Mononuclear cell (primary cell): ENCODE measurements around the gene GRAMD2A. TPM values are rescaled to one million over a fixed set of nuclear protein-coding genes. Genes with fewer than 3 reads are reported as not detected.

ENCODE experiments used
- H3K27me3 ChIP-seq: 2 replicates; pipeline ENCODE4 v1.6.0; 2011; ENCODE audit warnings: low read length, control low read depth; ENCODE audit not compliant: insufficient read depth
- H3K4me1 ChIP-seq: 2 replicates; pipeline ENCODE4 v1.5.1; 2011; ENCODE audit warnings: mild to moderate bottlenecking, low read length, control low read depth; ENCODE audit not compliant: insufficient read depth
- H3K4me3 ChIP-seq: 2 replicates; pipeline ENCODE4 v1.5.1; 2011; ENCODE audit warnings: mild to moderate bottlenecking, low read length, moderate library complexity
- H3K9me3 ChIP-seq: 2 replicates; pipeline ENCODE4 v1.5.1; 2011; ENCODE audit warnings: low read depth, mild to moderate bottlenecking, control low read depth, low read length
- total RNA-seq: library from RNA; depleted of rRNA; stranded (reverse); fragments of >200 nt; gene quantifications from one replicate; pipeline ENCODE4 v1.2.3, GENCODE V29; 2012

The GRAMD2A gene
- total RNA-seq, 1 donor: not detected

DNA sequence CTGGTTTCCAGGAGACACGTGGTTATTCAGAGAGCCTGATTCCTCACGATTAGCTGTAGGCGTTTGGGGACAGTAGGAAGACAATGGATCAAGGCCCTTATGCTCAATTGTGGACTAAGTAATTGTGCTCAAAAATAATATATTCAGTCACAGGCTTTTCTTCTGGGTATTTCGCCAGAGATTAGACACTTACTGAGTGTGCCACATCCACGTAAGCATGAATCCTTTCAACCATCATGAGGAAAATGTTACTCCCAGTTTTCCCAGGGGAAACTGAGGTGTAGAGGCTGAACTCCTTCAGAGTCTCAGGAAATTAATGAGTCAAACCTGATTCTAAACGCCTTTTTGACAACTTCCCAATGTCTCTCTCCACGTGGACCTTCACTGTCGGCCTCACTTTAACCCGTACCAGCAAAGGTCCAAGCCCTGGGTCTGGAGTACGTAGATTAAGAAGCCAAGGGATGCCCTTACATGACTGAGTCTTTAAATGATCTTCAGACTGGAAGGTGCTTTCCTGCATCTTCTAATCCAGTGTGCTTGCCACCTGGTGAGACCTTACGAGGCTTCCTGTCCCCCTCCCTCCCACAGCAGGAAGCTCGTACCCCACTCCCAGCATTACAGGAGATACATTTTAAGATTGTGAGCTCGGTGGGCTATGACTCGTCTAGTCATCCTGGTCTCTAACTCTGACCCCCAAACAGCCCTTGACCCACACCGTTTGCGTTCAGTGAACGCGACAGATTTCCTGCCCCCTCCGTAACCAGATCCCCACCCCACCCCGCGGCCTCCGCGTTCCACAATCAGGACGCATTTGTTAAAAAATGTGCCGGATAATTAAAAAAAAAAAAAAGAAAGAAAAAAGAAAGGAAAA is 31.7 kb upstream of the GRAMD2A start:
- Histone ChIP-seq H3K4me1 (peaks cover 77% of the 10 kb centered on the region), H3K4me3 (peak overlapping the region; percentile 88), H3K9me3 (no peaks in the 10 kb centered on the region), H3K27me3 (no peaks in the 10 kb centered on the region)

DNA sequence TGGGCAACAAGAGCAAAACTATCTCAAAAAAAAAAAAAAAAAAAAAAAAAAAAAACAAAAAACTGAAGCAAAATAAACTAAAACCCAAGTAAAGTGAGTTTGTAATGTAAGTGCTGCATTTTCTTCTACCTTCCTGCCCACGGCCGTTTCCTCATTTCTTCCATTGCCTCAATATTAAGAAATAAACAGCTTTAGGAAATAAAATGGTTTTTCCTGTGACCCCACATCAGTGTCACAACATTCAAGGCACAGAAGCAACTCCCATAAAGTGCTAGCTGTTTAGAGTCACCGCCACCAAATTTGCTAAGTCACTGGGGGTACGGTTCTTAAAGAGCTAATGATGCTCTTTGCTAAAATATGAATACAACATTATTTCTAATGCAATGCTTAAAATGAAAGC is 30.1 kb upstream of the GRAMD2A start:
- peak overlapping the region; percentile 88 for H3K4me3 ChIP-seq
- no peaks in the 10 kb centered on the region for H3K27me3 ChIP-seq
- H3K9me3 ChIP-seq: no peaks in the 10 kb centered on the region
- H3K4me1 ChIP-seq: peaks cover 77% of the 10 kb centered on the region

DNA sequence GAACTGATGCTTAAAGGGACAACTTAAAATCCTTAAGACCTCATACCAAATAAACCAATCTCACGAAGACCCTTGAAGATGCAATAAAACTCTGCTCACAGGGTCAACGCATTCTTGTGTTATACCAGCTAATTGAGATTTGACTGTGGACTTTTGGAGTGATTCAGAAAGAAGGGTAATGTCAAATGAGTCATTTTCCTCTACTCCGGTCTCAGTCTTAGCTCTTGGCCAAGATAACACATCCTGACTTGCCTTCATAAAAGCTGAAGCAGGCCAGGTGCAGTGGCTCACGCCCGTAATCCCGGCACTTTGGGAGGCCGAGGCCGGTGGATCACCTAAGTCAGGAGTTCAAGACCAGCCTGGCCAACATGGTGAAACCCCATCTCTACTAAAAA is 29.6 kb upstream of the GRAMD2A start:
- Histone ChIP-seq H3K9me3 (no peaks in the 10 kb centered on the region), H3K4me3 (no peak overlapping the region), H3K27me3 (no peaks in the 10 kb centered on the region), H3K4me1 (peaks cover 77% of the 10 kb centered on the region)

DNA sequence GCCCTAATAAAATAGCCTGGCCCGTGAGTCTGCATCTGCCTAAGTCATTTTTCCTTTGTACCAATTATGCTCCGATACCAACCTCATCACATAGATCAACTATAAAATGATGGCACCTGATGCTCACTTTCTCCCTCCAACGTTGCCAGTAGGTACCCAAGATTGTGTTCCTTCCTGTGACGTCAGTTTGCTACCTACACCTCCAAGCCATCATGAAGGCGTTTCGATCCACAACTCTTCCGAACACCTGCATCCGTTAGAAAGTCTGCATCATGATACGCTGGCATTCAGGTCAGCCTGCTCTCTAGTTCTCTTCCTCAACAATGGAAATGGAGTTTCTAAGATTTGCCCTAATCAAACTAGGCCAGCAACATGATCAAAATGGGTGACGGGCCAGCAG is 25.7 kb upstream of the GRAMD2A start:
- H3K9me3 ChIP-seq: no peaks in the 10 kb centered on the region
- H3K4me1 ChIP-seq: peaks cover 80% of the 10 kb centered on the region
- no peak overlapping the region for H3K4me3 ChIP-seq
- H3K27me3 ChIP-seq: no peaks in the 10 kb centered on the region

DNA sequence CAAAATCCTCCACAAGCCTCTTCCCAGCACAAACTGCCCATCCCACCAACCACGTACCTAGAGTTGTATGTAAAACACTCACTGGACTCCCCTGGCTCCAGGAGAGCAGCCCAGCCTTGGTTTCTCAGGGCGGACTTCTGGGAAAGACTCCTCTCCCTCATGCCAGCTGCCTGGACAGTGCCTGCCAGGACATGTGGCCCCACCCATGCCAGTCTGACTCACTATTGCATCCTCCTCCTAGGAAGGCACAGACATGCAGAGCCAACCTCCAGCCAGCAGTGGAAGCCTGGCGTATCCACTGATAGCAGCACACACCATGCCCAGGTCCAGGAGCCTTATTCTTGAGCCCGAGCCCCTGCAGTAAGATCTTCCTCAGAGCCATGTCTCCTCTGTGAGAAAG is 24.8 kb upstream of the GRAMD2A start:
- H3K9me3 ChIP-seq: no peaks in the 10 kb centered on the region
- H3K4me3 ChIP-seq: no peak overlapping the region
- no peaks in the 10 kb centered on the region for H3K27me3 ChIP-seq
- H3K4me1 ChIP-seq: peaks cover 71% of the 10 kb centered on the region

DNA sequence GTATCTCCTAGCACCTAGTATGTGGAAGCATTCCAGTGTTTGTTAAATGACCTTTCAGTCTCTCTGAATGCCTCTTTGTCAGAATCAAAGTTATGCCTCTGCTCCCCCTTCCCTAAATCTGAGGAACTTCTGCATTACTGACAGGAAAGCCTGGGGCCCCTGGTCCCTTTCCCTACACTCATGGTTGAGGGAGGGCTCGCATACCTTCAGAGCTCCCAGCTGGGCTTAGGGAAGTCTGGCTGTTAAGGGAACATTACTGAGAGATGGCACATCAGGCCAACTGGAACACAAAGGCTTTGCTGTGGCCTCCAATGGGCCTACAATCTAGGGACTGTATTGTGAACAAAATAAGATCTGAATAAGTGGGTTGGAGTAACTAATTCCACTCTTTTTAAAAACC is 23.1 kb upstream of the GRAMD2A start:
- Histone ChIP-seq H3K27me3 (no peaks in the 10 kb centered on the region), H3K9me3 (no peaks in the 10 kb centered on the region), H3K4me1 (peaks cover 54% of the 10 kb centered on the region), H3K4me3 (no peak overlapping the region)

DNA sequence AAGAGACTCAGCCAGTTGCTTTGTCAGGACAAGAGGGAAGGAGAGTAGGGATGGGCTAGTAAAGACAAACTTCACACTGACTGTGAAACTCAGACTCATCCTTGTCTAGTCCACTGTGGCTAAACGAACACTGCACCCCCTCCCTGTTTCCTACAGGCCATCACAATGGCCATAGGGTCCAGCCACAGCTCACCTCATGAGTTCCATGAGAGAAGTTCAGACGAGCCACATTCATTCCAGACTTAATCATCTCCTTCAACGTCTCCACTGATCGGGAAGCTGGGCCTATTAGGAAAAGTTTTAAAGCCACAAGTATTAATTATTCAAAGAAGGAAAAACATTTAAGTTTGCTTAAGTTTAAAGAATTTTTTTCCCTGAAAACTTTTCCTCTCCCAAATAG is 19.6 kb upstream of the GRAMD2A start:
- H3K9me3 ChIP-seq: no peaks in the 10 kb centered on the region
- H3K4me3 ChIP-seq: no peak overlapping the region
- peaks cover 24% of the 10 kb centered on the region for H3K4me1 ChIP-seq
- no peaks in the 10 kb centered on the region for H3K27me3 ChIP-seq

DNA sequence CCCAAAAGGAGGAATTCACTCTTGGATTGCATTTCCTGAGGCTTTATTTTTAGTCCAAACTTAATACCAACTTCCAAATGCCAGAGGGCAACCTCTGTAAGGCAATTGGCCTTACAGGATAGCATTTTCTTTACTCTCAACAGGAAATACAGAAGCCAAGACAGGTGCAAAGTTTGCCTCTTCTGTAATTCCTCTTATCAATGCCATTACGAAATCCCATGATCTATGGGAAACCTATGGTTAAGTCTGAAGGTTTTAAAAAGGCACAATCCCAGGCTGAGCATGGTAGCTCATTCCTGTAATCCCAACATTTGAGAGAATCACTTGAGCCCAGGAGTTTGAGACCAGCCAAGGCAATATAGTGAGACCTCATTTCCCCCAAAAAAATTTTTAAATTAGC is 18.5 kb upstream of the GRAMD2A start:
- no peak overlapping the region for H3K4me3 ChIP-seq
- H3K9me3 ChIP-seq: no peaks in the 10 kb centered on the region
- H3K27me3 ChIP-seq: no peaks in the 10 kb centered on the region
- peaks cover 14% of the 10 kb centered on the region for H3K4me1 ChIP-seq

DNA sequence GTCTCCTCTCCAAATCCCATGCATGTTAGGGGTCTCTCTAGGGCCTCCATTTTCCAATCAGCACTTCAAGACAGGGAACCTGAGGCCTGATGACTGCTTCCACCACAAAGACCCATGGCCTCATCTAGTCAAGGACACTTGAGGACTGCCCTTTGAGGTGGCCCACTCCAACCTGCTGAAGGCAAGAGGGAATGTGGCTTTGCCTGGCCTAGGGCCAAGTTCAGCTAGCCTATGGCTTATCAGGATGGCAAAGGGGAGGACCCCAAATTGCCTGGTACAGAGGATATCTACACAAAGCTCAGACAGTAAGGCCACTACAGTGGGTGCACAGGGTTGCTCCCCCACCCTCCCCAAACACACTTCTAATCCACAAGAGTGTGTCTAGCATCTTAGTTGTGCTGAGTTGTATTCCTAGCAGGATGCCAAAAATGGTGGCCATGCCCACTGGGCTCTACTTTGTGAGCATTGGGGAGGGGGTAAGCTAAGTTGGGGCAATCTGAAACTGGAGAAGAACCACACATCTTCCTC is 10.0 kb upstream of the GRAMD2A start:
- no peak overlapping the region for H3K4me3 ChIP-seq
- H3K4me1 ChIP-seq: no peaks in the 10 kb centered on the region
- H3K9me3 ChIP-seq: no peaks in the 10 kb centered on the region
- H3K27me3 ChIP-seq: no peaks in the 10 kb centered on the region

DNA sequence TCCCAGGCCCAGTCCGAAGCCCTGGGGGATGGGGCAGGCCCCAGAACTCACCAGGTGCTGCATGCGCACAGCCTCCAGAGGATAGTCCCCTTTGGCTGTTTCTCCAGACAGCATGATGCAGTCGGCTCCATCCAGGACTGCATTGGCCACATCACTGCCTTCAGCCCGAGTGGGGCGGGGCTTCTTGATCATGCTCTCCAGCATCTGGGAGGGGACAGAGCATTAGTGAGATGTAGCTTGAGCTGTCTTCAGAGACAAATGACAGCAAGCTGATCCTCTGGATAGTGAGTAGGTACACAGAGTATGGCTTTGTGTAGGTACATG is 9.1 kb upstream of the GRAMD2A start:
- H3K4me3 ChIP-seq: no peak overlapping the region
- H3K4me1 ChIP-seq: no peaks in the 10 kb centered on the region
- no peaks in the 10 kb centered on the region for H3K9me3 ChIP-seq
- H3K27me3 ChIP-seq: no peaks in the 10 kb centered on the region

DNA sequence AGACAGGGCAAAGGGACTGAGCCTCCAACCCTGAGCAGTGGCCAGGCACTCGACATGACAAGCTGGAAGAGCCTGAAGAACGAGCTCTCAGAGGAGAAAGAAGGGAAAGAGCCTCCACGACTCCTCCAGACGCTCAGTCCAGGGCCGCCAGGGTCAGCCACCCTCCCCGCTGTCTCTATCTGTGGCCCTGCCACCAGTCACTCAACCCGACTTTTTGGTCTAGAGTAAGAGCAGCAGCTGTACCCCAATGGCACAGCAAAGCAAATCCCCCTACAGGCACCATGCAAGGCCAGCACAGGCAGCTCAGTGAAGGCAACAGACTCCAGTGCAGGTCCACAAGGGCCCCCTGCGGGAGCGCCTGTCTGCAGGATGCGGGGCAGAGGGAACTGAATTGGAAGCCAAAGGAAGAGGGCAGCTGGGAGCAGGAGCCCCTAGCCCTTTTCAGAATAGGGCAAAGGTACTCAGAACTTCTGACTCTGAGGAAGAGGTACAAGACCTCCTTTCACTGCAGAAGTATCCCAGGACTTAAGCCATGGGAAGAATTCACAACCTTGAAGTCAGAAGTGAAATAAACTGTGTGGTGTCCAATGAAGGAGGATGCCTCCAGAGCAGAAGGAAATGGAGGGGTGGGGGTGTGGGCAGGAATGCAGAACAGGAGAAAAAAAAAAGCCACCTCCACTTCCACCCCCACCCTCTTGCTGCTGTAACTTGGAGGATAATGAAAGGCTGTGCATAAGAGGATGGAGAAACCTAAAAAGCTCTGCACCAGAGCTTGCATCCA is 8.5 kb upstream of the GRAMD2A start:
- H3K4me3 ChIP-seq: no peak overlapping the region
- H3K9me3 ChIP-seq: no peaks in the 10 kb centered on the region
- H3K27me3 ChIP-seq: no peaks in the 10 kb centered on the region
- H3K4me1 ChIP-seq: no peaks in the 10 kb centered on the region

DNA sequence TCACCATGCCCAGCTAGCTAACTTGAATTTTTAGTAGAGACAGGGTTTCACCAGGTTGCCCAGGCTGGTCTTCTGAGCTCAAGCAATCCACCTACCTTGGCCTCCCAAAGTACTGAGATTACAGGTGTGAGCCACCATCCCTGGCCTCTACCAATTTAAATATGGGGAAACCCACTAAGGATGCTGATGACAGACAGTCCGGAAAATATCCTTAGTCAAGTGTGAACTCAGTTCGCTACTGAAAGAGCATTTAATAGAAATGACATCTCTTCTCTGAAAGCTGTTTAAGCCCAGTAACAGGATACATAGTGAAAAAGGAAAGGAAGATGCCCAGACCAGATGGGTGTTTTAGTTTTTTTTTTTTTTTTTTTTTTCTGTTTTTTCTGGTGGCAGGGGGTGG is 7.7 kb upstream of the GRAMD2A start:
- no peak overlapping the region for H3K4me3 ChIP-seq
- no peaks in the 10 kb centered on the region for H3K9me3 ChIP-seq
- H3K4me1 ChIP-seq: no peaks in the 10 kb centered on the region
- H3K27me3 ChIP-seq: no peaks in the 10 kb centered on the region

DNA sequence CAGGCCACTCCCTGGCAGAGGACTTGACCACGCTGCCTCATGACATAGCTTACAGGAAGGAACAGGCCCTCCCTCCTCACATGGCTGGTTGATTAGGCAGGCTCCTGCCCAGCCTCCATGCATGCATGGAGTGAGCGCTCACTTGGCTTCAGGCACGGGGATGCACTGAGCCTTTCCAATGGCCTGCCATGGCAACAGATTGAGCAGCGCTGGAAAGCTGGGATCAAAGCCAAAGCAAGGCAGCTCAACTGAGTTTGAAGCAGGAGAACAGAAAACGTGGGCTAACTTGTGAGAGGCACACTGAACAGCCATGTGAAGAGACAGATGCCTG is 5.9 kb upstream of the GRAMD2A start:
- Histone ChIP-seq H3K27me3 (no peaks in the 10 kb centered on the region), H3K4me3 (no peak overlapping the region), H3K4me1 (no peaks in the 10 kb centered on the region), H3K9me3 (no peaks in the 10 kb centered on the region)

DNA sequence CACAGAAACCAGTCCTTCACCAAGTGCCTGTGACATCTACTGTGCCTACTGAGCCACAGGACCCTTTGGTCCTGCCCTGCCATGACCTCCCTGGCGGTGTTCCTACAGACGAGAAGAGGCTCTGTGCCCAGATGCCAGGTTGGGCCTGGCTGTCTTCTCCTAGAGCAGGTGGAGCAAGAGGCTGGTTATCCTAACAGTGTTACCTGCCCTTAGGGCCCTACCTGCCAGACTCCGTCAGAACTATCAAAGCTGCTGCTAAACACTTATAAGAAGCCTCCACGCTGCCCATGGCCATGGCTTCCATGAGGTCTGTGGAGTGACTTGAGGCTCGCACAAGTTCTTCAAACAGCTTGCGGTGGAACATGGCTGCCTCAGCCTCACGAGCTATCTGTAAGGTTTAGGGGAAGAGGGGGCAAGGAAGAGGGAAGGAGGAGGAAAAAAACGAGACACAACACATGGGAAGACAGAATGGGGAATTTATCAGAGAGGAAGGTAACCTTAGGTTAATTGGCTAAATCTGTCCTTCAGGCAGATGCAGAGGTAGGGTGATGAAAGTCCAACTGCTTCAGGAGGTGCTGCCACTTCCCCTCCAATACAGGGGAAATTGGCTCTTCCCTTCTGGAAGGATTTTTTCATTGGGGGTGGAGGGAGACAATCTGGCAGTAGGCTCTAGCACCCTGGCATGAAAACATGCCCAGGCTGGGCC is 5.4 kb upstream of the GRAMD2A start:
- Histone ChIP-seq H3K4me1 (peaks cover 3% of the 10 kb centered on the region), H3K4me3 (no peak overlapping the region), H3K27me3 (no peaks in the 10 kb centered on the region), H3K9me3 (no peaks in the 10 kb centered on the region)

DNA sequence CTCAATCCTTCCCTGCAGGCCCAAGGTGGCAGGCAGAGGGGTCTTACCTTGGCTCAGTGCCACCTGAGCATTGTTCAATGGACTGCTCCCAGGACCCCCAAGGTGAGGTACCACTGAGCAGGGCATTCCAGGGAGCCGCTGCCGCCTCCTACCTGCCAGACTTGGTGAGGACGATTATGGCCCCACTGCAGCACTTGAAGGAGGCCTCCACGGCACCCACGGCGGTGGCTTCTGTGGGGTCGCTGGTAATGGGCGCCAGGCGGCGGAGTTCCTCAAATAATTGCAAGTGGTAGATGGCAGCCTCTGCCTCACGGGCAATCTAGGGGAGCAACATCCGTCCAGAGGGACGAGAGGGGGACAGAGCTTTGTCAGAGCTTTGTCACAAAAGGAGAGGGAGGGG is 4.7 kb upstream of the GRAMD2A start:
- no peaks in the 10 kb centered on the region for H3K9me3 ChIP-seq
- H3K27me3 ChIP-seq: peaks cover under 1% of the 10 kb centered on the region
- no peak overlapping the region for H3K4me3 ChIP-seq
- peaks cover 6% of the 10 kb centered on the region for H3K4me1 ChIP-seq
